Measurements from ENCODE around the gene HSF2BP. TPM values are rescaled to one million over a fixed set of nuclear protein-coding genes. Genes with fewer than 3 reads are reported as not detected.
A peak's percentile ranks its signal among the peaks of the same experiment; 100 is the strongest.

HSF2BP gene
- total and polyA plus RNA-seq, 2 of the 8 experiments (the other 6 are each of a cell fraction or from before 2014, with no cell fraction given): 0.51 to 0.93 TPM

- TF ChIP-seq YY1 (IDR thresholded peaks at IDR 0.05; ENCODE audit: low read depth, low read length): peak; percentile 53; the same call in 1 of the 2 replicates
- TF ChIP-seq BACH1 (IDR thresholded peaks at IDR 0.05; ENCODE audit: low read length): no peak
- peak; percentile 84; the same call in 1 of the 2 replicates for TF ChIP-seq POLR2AphosphoS5 (IDR thresholded peaks at IDR 0.05; ENCODE audit: low read depth, low read length)
- TF ChIP-seq SRF (IDR thresholded peaks at IDR 0.05; ENCODE audit: low read depth, low read length): peak; percentile 89
- peak in 1 of 2 experiments; percentile 32; a peak in 1 of 3 replicates for TF ChIP-seq EP300 (IDR thresholded peaks at IDR 0.05; ENCODE audit: borderline replicate concordance in 1 of 2, low read depth in 2 of 2, low read length in 2 of 2)
- no peak for TF ChIP-seq SIX5 (IDR thresholded peaks at IDR 0.05; ENCODE audit: low read depth, low read length)
- TF ChIP-seq NANOG (IDR thresholded peaks at IDR 0.05; ENCODE audit: insufficient read depth, low read depth, low read length, poor library complexity, severe bottlenecking): peak; percentile 25
- TF ChIP-seq FOSL1 (IDR thresholded peaks at IDR 0.05; ENCODE audit: insufficient read depth, low read depth, low read length): no peak
- TF ChIP-seq CHD2 (IDR thresholded peaks at IDR 0.05; ENCODE audit: low read length): peak; percentile 41; the same call in 1 of the 2 replicates
- TF ChIP-seq TCF12 (IDR thresholded peaks at IDR 0.05; ENCODE audit: low read depth, low read length): peak; percentile 80; the same call in 1 of the 2 replicates
- peak; percentile 63 for TF ChIP-seq KDM5A (IDR thresholded peaks at IDR 0.05; ENCODE audit: low read length)
- TF ChIP-seq RFX5 (IDR thresholded peaks at IDR 0.05; ENCODE audit: borderline replicate concordance, low read depth, low read length): no peak
- TF ChIP-seq SIN3A (conservative IDR thresholded peaks at IDR 0.05 in 1 of 2, IDR thresholded peaks at IDR 0.05 in 1 of 2; ENCODE audit: low read depth in 1 of 2, low read length in 2 of 2): peak; percentile 31 to 85; a peak in 2 of 4 replicates
- peak; percentile 77 for TF ChIP-seq ASH2L (IDR thresholded peaks at IDR 0.05; ENCODE audit: low read length)
- TF ChIP-seq ATF3 (IDR thresholded peaks at IDR 0.05; ENCODE audit: insufficient read depth, low read depth, low read length): peak; percentile 78; the same call in 1 of the 2 replicates
- TF ChIP-seq JUND (IDR thresholded peaks at IDR 0.05; ENCODE audit: low read length): no peak
- peak in 1 of 2 experiments; percentile 93; a peak in 1 of 4 replicates for TF ChIP-seq HDAC2 (IDR thresholded peaks at IDR 0.05; ENCODE audit: borderline replicate concordance in 1 of 2, low read depth in 2 of 2, low read length in 2 of 2)
- TF ChIP-seq USF2 (IDR thresholded peaks at IDR 0.05; ENCODE audit: low read length): 0 out of 2 replicates have a peak, but pooled peaks have one; percentile 8
- no peak for TF ChIP-seq MAFK (IDR thresholded peaks at IDR 0.05; ENCODE audit: low read depth, low read length)
Observed at GRCh38 chr21:43659136-43660000, at the start of gene HSF2BP, which contains the start of gene RRP1B (continued).
